Fibroblast of the aortic adventitia (primary cell): ENCODE data around the gene ZNF485. TPM values are rescaled to one million over a fixed set of nuclear protein-coding genes. Genes with fewer than 3 reads are reported as not detected.
A peak's percentile ranks its signal among the peaks of the same experiment; 100 is the strongest.

Source experiments
- DNase-seq: peaks from one replicate; pipeline ENCODE4 v3.0.0-alpha.2; 2010; ENCODE audit warnings: low read depth
- H3K4me3 ChIP-seq: 2 replicates; pipeline ENCODE4 v1.5.1; 2011; ENCODE audit warnings: low read depth, mild to moderate bottlenecking, control low read depth, low read length, moderate library complexity
- total RNA-seq: library from RNA; depleted of rRNA; stranded (reverse); fragments of >200 nt; gene quantifications from 2 replicates; pipeline ENCODE4 v1.2.3, GENCODE V29; 2012; ENCODE audit warnings: low replicate concordance
- TF ChIP-seq, protein P1 (sequence below): IDR thresholded peaks from 2 replicates; pipeline ENCODE4 v1.5.1; 2011; ENCODE audit warnings: mild to moderate bottlenecking, low read length, control low read depth, inconsistent platforms; ENCODE audit not compliant: insufficient read depth

The ZNF485 gene
- total RNA-seq, 1 donor = 3.8 TPM

- TF ChIP-seq, protein P1, sequence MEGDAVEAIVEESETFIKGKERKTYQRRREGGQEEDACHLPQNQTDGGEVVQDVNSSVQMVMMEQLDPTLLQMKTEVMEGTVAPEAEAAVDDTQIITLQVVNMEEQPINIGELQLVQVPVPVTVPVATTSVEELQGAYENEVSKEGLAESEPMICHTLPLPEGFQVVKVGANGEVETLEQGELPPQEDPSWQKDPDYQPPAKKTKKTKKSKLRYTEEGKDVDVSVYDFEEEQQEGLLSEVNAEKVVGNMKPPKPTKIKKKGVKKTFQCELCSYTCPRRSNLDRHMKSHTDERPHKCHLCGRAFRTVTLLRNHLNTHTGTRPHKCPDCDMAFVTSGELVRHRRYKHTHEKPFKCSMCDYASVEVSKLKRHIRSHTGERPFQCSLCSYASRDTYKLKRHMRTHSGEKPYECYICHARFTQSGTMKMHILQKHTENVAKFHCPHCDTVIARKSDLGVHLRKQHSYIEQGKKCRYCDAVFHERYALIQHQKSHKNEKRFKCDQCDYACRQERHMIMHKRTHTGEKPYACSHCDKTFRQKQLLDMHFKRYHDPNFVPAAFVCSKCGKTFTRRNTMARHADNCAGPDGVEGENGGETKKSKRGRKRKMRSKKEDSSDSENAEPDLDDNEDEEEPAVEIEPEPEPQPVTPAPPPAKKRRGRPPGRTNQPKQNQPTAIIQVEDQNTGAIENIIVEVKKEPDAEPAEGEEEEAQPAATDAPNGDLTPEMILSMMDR = no peak
- no peak for DNase-seq
- no peak overlapping the region for H3K4me3 ChIP-seq
These were observed 60.3 kb downstream of the ZNF485 start for GRCh38 chr10:43666552-43666951.

- DNase-seq = no peak
- no peak overlapping the region for H3K4me3 ChIP-seq
- TF ChIP-seq, protein P1 = peak; percentile 29
These were observed 61.1 kb downstream of the ZNF485 start for GRCh38 chr10:43667317-43667731.

Other genes starting within 250 kb of the ZNF485 start
- gene FXYD4, start 234.8 kb upstream of the ZNF485 start, total RNA-seq = not detected in 2 replicates
- 66.2 and 196 TPM in 2 replicates for gene HNRNPF, start 197.3 kb upstream of the ZNF485 start, total RNA-seq
- 6.1 and 36.5 TPM in 2 replicates for gene ZNF487, start 169.3 kb upstream of the ZNF485 start, total RNA-seq
- gene ZNF239, start 31.8 kb upstream of the ZNF485 start, total RNA-seq = 1.8 and 6.6 TPM in 2 replicates
- gene ZNF32, start 42.4 kb downstream of the ZNF485 start, total RNA-seq = 40.2 and 65.3 TPM in 2 replicates